Left ventricle myocardium inferior (tissue), 1 donor: ENCODE results near the gene VPS37B. TPM values are rescaled to one million over a fixed set of nuclear protein-coding genes. Genes with fewer than 3 reads are reported as not detected.

Experiments used
- DNase-seq: peaks from one replicate; pipeline ENCODE4 v3.0.0-alpha.2; 2020
- H3K27ac ChIP-seq: fragments of 200-600 bp; replicated peaks from 2 replicates; pipeline ENCODE4 v1.8.0; 2021
- H3K27me3 ChIP-seq: fragments of 200-600 bp; 2 replicates; pipeline ENCODE4 v1.8.0; 2021; ENCODE audit warnings: low read depth
- H3K36me3 ChIP-seq: fragments of 200-600 bp; 2 replicates; pipeline ENCODE4 v1.8.0; 2021
- H3K4me1 ChIP-seq: fragments of 200-600 bp; 2 replicates; pipeline ENCODE4 v1.8.0; 2021
- H3K4me3 ChIP-seq: fragments of 200-600 bp; 2 replicates; pipeline ENCODE4 v1.8.0; 2021; ENCODE audit warnings: mild to moderate bottlenecking, moderate library complexity
- H3K9me3 ChIP-seq: fragments of 200-600 bp; replicated peaks from 2 replicates; pipeline ENCODE4 v1.8.0; 2021
- intact Hi-C: fragments of 100-400 bp; cut with micrococcal nuclease; formaldehyde crosslinking; loops from one replicate; pipeline ENCODE4 v1.11.0; 2022
- total RNA-seq: library from RNA; stranded (reverse); fragmentation: NEBNext Ultra II Directional; extraction: Animal tissue kit (Norgen Biotek cat#: 25700); gene quantifications from one replicate; pipeline ENCODE4 v1.2.1, GENCODE V29; 2021
- TF ChIP-seq, protein P1 (sequence below): fragments of 200-600 bp; IDR thresholded peaks from 2 replicates; pipeline ENCODE4 v1.8.0; 2021; ENCODE audit warnings: antibody characterized with exemption, mild to moderate bottlenecking, borderline replicate concordance
- donor health status: DM: no; HTN: yes; CAD: no; lungs with severe emphysema.

Gene VPS37B
- total RNA-seq, 1 donor from 2014 or later: 13.3 TPM

DNA sequence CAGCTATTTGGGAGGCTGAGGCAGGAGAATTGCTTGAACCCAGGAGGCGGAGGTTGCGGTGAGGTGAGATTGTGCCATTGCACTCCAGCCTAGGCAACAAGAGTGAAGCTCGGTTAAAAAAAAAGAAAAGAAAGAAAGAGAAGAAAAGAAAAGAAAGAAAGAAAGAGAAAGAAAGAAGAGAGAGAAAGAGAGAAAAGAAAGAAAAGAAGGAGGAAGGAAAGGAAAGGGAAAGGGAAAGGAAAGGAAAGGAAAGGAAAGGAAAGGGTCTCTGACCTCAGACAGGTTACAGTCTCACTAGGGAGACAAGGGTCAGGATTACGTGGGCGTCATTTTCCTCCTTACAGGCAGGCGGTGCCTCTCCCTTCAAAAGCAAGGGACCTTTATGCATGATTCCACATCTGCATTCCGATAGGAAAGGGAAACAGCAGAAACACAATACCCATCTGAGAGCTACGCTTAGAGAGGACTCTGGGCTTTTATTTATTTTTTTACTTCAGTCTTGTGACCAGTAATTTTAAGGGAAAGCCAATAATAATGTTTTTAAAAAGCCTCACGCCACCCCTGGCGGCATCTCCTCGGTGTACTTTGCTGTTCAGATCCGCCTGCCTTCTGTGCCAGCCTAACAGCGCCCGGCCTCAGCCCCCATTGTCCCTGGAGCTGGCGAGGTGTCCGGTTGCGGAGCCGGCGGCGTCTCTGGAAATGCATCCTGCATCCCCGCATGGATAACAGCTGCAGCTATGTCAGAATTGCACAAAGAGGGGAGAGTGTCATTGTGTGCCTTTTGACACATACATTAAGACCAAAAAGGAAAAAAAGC, 61.6 kb downstream of the VPS37B start:
- Histone ChIP-seq H3K36me3 (no peaks in the 10 kb centered on the region), H3K9me3 (no peaks in the 10 kb centered on the region), H3K4me3 (peak overlapping the region; percentile 83), H3K27me3 (no peaks in the 10 kb centered on the region), H3K4me1 (peaks cover 33% of the 10 kb centered on the region), H3K27ac (peak overlapping the region; percentile 86)
- DNase-seq: no peak
- TF ChIP-seq, protein P1, sequence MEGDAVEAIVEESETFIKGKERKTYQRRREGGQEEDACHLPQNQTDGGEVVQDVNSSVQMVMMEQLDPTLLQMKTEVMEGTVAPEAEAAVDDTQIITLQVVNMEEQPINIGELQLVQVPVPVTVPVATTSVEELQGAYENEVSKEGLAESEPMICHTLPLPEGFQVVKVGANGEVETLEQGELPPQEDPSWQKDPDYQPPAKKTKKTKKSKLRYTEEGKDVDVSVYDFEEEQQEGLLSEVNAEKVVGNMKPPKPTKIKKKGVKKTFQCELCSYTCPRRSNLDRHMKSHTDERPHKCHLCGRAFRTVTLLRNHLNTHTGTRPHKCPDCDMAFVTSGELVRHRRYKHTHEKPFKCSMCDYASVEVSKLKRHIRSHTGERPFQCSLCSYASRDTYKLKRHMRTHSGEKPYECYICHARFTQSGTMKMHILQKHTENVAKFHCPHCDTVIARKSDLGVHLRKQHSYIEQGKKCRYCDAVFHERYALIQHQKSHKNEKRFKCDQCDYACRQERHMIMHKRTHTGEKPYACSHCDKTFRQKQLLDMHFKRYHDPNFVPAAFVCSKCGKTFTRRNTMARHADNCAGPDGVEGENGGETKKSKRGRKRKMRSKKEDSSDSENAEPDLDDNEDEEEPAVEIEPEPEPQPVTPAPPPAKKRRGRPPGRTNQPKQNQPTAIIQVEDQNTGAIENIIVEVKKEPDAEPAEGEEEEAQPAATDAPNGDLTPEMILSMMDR: peak; percentile 35
- intact Hi-C loops: no loop called here

DNA sequence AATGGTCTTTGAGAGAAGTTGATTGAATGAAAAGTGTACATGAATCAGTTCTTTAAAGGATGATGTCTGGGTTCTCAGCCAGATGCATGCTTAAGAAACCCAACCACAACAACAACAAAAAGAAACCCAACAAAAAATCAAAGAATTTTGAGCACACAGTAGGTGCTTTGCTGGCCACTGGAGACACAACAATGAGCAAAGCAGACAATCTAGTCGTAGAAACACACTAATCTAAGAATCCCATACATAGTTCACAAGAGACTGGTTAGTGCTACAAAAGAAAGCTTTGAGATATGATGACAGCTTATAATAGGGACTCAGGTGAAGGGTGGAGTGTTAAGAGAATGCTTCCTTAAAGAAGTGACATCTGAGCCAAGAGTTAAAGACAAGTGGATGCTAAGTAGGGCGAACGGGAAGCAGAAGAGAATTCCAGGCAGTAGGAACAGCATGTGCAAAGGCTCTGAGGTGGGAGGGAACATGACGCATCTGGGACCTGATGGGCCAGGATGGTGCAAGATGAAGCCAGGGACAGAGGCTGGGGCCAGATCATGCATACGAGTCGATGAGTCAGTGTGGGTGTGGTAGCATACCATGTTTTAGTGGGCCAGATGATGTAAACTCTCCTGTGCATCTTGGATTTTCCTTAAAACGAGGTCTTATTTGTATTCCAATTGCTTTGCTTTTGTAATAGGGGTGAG, 65.3 kb downstream of the VPS37B start:
- no peak for DNase-seq
- peaks cover 9% of the 10 kb centered on the region for H3K4me1 ChIP-seq
- H3K27ac ChIP-seq: no peak overlapping the region
- no peaks in the 10 kb centered on the region for H3K9me3 ChIP-seq
- TF ChIP-seq, protein P1: no peak
- H3K36me3 ChIP-seq: no peaks in the 10 kb centered on the region
- no peak overlapping the region for H3K4me3 ChIP-seq
- intact Hi-C loops: no loop called here
- H3K27me3 ChIP-seq: no peaks in the 10 kb centered on the region

DNA sequence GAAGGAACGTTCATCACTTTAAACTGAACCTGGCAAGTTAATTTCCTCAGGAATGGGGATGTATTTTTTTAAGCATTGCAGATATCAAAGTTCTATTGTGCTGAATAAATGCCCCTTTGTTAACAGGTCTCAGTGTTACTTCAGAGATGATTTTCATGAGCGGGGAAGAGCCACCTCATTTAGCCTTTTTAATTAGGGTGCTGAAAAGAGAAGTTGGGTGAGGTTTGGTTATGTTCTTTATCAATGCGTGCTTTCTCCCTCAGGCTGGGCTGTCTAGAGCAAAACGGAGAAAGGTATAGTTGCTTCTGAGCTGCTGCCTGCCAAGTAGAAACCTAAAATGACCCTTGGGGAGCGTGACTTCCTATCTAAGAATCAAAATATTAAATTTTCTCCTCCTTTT, 68.7 kb downstream of the VPS37B start:
- H3K36me3 ChIP-seq: no peaks in the 10 kb centered on the region
- H3K27me3 ChIP-seq: no peaks in the 10 kb centered on the region
- TF ChIP-seq, protein P1: no peak
- H3K4me3 ChIP-seq: no peak overlapping the region
- no peaks in the 10 kb centered on the region for H3K9me3 ChIP-seq
- no peak for DNase-seq
- no peak overlapping the region for H3K27ac ChIP-seq
- H3K4me1 ChIP-seq: no peaks in the 10 kb centered on the region
- intact Hi-C loops: no loop called here

DNA sequence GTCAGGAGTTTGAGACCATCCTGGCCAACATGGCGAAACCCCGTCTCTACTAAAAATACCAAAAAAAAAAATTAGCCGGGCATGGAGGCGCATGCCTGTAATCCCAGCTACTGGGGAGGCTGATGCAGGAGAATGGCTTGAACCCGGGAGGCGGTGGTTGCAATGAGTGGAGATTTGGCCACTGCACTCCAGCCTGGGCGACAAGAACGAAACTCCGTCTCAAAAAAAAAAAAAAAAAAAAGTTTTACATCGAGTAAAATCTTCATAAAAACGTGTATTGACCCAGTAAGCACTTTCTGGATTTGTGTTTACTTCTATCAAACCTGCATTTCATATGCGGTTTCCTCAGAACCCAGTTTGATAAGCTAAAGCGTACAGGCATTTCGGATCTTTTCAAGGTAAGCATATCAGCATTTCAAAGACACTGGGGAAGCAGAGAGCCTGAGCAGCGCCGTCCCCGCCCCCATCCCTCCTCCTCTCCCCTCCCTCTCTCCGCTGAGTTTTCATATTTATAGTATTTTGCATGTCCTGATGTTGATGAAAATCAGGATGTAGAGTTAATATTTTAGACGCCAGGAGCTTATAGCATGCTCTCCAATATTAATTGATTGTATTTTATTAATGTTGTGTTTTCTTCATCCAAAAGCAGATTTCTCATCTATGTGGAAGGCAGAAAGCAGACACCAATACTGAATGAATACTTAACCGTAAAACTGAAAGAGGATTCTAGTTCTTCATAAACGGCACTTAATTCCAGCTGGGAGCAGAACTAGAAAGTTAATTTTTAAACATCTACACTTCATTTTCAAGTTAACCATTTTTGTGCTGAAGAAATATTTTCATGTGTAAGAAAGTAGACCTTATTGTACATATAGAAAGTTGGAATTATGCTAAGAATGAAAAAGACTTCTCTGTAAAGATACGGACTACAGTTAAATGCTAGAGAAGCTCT, 69.9 kb downstream of the VPS37B start:
- no peak for DNase-seq
- TF ChIP-seq, protein P1: no peak
- intact Hi-C loops: no loop called here
- Histone ChIP-seq H3K9me3 (no peaks in the 10 kb centered on the region), H3K27ac (no peak overlapping the region), H3K27me3 (no peaks in the 10 kb centered on the region), H3K4me1 (no peaks in the 10 kb centered on the region), H3K4me3 (peak overlapping the region; percentile 46), H3K36me3 (no peaks in the 10 kb centered on the region)

DNA sequence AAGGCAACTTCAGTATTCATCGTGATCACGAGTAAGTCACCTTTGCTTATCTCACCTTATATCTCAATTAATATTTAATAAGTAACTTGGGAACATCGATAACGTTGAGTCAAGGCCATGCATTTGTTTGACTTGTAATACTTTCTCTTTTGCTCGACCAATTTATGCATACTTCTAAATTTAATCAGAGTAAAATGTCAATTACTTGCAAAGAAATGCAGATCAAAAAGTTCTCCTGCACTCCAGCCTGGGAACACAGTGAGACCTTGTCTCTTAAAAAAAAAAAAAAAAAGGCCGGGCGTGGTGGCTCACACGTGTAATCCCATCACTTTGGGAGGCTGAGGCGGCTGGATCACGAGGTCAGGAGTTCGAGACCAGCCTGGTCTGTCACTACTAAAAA, 72.5 kb downstream of the VPS37B start:
- TF ChIP-seq, protein P1: no peak
- no peak overlapping the region for H3K27ac ChIP-seq
- no peaks in the 10 kb centered on the region for H3K27me3 ChIP-seq
- DNase-seq: no peak
- no peak overlapping the region for H3K4me3 ChIP-seq
- intact Hi-C loops: no loop called here
- no peaks in the 10 kb centered on the region for H3K36me3 ChIP-seq
- H3K4me1 ChIP-seq: no peaks in the 10 kb centered on the region
- H3K9me3 ChIP-seq: no peaks in the 10 kb centered on the region
